ENCODE data around the gene OPN1SW.
A peak's percentile ranks its signal among the peaks of the same experiment; 100 is the strongest.

OPN1SW gene

GRCh38 chr7:128793181-128793547, 17.6 kb upstream of the OPN1SW start:
- DNase-seq (ENCODE audit: low read depth in 3 of 3) = no peak

DNA sequence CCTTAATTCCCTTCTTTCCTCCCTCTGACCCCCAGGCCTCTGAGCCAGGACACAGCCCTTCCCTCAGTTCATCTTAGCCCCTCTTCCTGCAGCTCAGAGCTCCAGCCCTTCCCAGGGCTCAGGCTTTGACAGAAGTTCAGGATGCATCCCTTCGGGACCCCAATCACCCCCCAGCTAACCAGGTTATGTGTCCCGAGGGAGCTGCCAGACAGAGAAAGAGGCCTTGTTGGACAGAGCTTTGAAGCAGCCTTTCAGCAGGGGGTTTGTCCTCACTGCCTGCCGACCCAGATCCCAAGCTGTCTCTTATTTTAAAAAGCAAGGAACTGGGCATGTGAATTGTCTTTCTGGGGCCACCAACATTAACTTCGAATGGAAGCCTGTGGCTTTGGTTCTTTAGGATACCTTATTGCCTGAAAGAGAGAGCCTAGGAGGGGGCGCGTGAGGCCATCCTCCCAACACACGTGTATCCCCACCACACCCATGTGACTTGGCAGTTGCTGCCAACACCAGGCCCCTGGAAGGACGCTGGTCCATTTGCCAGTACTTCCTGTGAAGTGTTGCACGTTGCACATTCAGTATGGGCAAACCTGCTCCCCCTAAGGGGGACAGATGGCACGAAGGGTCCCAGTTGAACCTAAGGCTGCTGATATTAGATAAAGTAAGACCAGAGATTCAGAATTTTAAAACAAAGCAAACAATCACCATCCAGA, 17.0 kb upstream of the OPN1SW start:
- DNase-seq (ENCODE audit: low read depth in 3 of 3) = no peak

- DNase-seq (ENCODE audit: low read depth in 3 of 3) = no peak
Measured at GRCh38 chr7:128791972-128792327, 16.4 kb upstream of the OPN1SW start.

DNA sequence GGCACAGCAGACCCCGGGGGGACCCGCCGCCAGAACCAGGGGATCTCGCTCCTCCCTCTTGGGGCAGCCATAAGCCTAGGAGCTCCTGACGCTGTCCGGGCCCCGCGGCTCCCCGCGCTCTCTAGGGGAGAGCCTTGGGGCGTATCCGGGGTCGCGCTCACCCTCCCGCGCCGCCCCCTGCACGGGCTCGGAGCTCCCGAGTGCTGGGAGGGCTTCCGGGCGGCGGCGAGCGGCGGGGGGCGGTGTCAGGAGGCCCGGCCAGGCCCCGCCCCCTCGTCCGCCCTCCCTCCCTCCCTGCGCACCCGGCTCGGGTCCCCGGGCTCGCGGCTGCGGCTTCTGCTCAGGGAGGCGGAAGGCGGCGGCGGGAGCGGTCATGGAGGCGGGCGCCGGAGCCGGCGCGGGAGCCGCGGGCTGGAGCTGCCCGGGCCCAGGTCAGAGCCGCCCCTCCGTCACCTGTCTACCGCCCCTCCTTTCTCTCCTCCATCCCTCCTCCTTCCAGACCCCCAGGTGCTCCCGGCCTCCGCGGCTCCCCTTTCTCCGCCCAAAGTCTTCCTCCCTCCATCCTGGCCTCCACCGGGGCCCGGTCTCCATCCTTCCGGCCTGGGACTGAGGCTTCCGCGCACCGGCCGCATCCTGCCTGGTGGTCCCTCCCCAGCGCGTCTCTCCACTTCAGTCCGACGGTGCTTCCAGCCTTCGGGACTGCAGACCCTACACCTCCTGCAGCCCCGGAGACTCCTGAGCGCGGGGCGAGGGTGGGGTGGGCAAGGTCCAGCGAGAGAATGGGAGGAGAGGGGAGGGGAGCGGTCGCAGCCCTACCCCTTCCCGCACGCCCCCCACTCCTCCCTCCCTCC, 15.8 kb upstream of the OPN1SW start, which contains the start of gene CCDC136:
Gene CCDC136, plus strand, starts transcription at position 848 of the 851 bp plus-strand sequence. CDS start 444 bp downstream, outside the sequence.
- peak; percentile 43 to 79 (median 45) for DNase-seq (ENCODE audit: low read depth in 3 of 3)

- no peak for DNase-seq (ENCODE audit: low read depth in 3 of 3)
Measured at GRCh38 chr7:128790315-128791041, 14.9 kb upstream of the OPN1SW start.

DNA sequence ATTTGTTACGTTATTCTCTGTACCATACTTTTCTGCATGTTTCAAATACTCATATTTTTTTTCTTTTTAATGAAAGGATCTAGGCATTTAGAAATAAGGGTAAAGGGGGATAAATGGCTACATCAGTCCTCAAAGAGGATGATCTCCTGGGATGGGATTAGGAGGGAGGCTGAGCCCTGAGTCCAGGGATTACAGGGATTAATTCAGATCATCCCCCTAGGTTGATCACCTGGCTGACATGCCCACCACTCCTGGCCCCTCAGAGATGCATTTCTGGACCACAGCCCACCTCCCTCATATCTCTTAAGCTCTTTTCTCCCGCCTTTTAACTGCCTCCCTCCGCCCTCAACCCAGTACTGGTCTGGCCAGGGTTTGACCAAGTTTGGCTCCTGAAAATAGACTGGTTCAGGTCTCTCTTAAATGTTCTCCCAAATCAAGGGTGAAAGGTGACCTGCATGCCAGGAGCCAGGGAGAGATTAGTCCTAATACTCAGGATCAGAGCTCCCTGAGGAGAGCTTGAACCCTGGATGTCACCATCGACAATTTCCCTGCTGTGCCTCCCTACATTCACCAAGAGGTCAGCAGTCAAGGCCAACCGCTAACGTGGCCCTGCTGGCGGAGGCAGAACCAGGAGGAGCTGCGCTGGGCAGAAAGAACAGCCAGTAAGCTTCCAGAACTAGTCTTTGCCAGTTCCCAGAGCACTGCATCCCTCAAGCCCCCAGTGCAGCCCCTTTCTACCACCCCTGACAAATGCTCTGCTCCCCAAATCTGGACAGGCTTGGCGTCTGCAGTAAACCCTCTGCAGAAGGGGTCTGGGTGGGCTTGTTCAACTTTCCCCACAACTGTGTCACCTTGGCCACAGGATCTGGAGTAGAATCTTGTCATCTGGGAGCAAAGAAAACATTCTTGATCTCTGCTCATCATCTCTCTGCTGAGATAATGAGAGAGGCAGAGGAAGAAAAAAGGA, 13.1 kb upstream of the OPN1SW start:
- DNase-seq (ENCODE audit: low read depth in 3 of 3) = no peak

- DNase-seq (ENCODE audit: low read depth in 3 of 3) = no peak
Measured at GRCh38 chr7:128785738-128786137, 10.1 kb upstream of the OPN1SW start.

- DNase-seq (ENCODE audit: low read depth in 3 of 3) = peak in 1 of 3 donors; percentile 3
Measured at GRCh38 chr7:128783143-128783861, 7.7 kb upstream of the OPN1SW start.

GRCh38 chr7:128781851-128782250, 6.3 kb upstream of the OPN1SW start:
- DNase-seq (ENCODE audit: low read depth in 3 of 3) = no peak

GRCh38 chr7:128781126-128781525, 5.5 kb upstream of the OPN1SW start:
- DNase-seq (ENCODE audit: low read depth in 3 of 3) = no peak

DNA sequence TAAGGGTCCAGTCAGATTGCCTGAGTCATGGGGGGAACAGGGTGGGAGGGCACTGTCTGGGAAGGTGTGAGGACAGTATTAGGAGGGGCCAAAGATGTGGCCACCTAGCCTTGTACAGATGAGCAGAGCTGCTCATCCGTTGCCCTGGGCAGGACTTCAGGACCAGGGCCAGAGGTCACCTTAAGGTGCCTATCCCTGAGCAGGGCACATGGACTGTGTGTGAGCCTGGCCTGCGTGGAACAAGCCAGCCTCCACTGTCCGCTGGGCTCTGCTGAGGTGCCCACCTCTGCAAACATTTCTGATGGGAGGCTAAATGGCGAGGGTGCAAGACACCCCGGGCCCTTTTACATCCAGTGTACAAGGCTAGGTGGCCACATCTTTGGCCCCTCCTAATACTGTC, 3.4 kb upstream of the OPN1SW start:
- DNase-seq (ENCODE audit: low read depth in 3 of 3) = no peak

- no peak for DNase-seq (ENCODE audit: low read depth in 3 of 3)
Measured at GRCh38 chr7:128777156-128778123, 1.8 kb upstream of the OPN1SW start.

- no peak for DNase-seq (ENCODE audit: low read depth in 3 of 3)
Measured at GRCh38 chr7:128774921-128775320, 673 bp downstream of the OPN1SW start.

DNA sequence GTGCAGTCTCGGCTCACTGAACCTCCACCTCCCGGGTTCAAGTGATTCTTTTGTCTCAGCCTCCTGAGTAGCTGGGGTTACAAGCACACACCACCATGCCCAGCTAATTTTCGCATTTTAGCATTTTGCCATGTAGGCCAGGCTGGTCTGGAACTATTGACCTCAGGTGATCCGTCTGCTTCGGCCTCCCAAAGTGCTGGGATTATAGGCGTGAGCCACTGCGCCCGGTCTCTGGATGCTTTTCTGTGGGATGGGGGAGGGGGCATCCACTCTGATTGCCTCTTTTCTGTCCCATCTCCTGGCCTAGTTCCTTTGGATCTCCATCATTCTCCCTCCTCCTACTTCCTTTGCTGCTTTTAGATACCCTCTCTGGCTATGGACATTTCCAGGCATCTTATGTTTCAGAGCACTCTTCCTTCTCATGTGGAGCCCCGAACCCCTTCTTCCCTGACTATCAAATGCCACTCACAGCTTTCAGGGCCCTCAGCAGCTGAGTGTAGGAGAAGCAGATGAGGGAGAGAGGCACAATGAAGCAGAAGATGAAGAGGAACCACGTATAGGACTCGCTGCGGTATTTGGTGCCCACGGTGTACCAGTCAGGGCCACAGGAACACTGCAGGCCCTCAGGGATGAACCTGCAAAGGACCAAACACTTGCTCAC, 1.4 kb downstream of the OPN1SW start:
- DNase-seq (ENCODE audit: low read depth in 3 of 3) = no peak

DNA sequence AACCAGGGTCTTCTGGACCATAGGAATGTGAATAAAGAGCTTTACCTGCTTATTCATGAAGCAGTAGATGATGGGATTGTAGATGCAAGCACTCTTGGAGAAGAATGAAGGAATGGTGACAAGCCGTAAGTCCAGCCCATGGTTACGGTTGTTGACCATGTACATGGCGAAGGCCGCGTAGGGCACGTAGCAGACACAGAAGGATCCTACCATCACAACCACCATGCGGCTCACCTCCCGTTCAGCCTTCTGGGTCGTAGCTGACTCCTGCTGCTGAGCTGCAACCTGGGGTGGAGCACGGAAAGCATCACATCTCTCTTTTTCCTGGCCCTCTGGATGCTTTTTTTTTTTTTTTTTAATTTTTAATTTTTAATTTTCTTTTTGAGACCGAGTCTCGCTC, 2.0 kb downstream of the OPN1SW start:
- no peak for DNase-seq (ENCODE audit: low read depth in 3 of 3)

DNA sequence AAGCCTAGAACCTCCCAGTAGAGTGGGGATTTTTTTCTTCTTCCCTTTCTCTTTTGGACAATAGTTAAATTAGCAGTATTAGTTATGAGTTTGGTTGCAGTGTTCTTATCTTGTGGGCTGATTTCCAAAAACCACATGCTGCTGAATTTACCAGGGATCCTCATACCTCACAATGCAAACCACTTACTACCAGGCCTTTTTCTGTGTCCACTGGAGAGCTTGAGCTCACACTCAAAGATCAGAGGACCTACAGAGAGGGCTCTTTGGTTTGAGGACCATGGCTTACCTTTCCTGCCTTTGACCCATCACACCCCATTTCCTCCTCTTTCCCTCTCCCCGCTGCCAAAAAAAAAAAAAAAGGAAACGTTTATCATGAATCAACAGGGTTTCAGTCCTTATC, 5.4 kb downstream of the OPN1SW start:
- no peak for DNase-seq (ENCODE audit: low read depth in 3 of 3)

DNA sequence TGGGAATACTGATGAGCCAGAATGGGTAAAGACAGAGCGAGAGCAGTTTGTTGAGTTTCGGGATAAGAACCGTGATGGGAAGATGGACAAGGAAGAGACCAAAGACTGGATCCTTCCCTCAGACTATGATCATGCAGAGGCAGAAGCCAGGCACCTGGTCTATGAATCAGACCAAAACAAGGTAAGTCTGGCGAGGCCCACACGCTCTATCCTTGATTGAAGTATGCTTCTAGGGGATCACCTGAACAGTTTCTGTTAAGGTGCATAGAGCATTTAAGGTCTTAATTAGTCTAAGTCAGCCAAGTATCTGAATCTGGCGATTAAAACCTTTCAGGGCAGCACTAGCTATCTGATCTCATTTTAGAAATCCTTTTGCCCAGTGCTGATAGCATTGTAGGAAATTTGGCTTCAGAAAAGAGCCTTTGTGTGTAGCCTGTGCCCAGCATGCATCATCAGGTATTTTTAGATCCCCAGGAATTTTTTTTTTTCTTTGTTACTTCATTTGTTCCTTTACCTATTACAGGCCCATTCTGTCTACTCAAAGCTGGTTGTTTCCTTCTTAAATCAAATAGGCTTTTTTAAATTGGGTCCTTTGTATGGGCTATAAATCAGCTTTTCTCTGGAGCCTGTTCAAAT, 8.0 kb downstream of the OPN1SW start:
- DNase-seq (ENCODE audit: low read depth in 3 of 3) = no peak

DNA sequence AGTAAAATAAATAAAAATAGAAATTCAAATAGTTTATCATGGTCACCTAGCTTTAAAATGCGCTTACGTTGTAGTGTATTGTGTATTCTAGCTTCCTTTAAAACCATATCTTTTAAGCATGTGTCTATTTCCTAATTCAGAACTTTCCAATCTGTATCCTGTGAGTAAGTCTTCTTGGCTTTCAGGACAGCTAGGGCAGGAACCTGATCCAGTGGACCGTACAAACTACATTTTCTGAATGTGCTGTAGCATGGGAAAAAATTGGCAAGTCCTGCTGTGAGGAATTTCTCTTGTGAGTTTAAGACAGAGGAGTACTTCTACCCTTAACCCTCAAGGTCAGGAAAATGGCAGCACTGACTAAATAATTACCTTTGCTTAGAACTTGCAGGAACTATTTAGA, 12.1 kb downstream of the OPN1SW start:
- DNase-seq (ENCODE audit: low read depth in 3 of 3) = no peak

All from stimulated activated CD4-positive, alpha-beta T cell treated with anti-CD3 and anti-CD28 coated beads, TNF-alpha, amount 100 ng/mL, for 48 hours (primary cell).